HCT116 (cell line): Measurements from ENCODE around the gene INTS3. TPM values are rescaled to one million over a fixed set of nuclear protein-coding genes. Genes with fewer than 3 reads are reported as not detected.

Experiments
- ATAC-seq: fragments of 200-7000 bp; cut with Tn5 transposase; 2 replicates; pipeline ENCODE4 v1.9.1; 2020; ENCODE audit warnings: mild to moderate bottlenecking, moderate library complexity
- BruUV-seq: library from RNA; stranded (reverse); fragments of 400-500 nt; replicated peaks from 2 replicates; lab custom pipeline; 2021; lab: Mats Ljungman, UMichigan
- CTCF ChIA-PET: fragments of 300-600 bp; sonication (Branson Sonifier 250); formaldehyde crosslinking; loops from one replicate; lab custom pipeline; 2021; ENCODE audit warnings: antibody characterized with exemption; lab: Charles Lee
- POLR2A ChIA-PET: fragments of 300-600, 350-600 bp; sonication (Branson Sonifier 250); formaldehyde crosslinking; loops from one replicate; lab custom pipeline; 2021; ENCODE audit warnings: antibody characterized with exemption; lab: Charles Lee
- RAD21 ChIA-PET, 2 experiments: fragments of 300-600 bp; sonication (Branson Sonifier 250); formaldehyde crosslinking; loops; one replicate each; lab custom pipeline; 2023; ENCODE audit warnings: low total read pairs in 2 of 2; ENCODE audit not compliant: uncharacterized antibody in 2 of 2, unreplicated experiment in 2 of 2, low non-redundant PET in 1 of 2; lab: Charles Lee
- DNase-seq: peaks from one replicate; pipeline ENCODE4 v3.0.0-alpha.2; 2010; ENCODE audit warnings: low read depth, low spot score
- H2AFZ ChIP-seq: fragments of 200-600 bp; shearing (Covaris generic), sonication (generic); 2 replicates; pipeline ENCODE4 v1.6.1; 2017; ENCODE audit warnings: low read depth, mixed run types, mixed read lengths, antibody characterized with exemption, low read length; ENCODE audit not compliant: poor library complexity, severe bottlenecking
- H3K27ac ChIP-seq: 2 replicates; pipeline ENCODE4 v1.5.1; 2012; ENCODE audit warnings: low read depth, low read length
- H3K27me3 ChIP-seq: fragments of 200-600 bp; sonication (generic); 2 replicates; pipeline ENCODE4 v1.6.1; 2016; ENCODE audit warnings: mixed run types, low read length, mixed read lengths; ENCODE audit not compliant: insufficient read depth
- H3K36me3 ChIP-seq, 2 experiments: fragments of 200-500 bp in 1 of 2; fragments of 200-600 bp in 1 of 2; sonication (Bioruptor generic) in 1 of 2; sonication (generic) in 1 of 2; 2 replicates each; pipeline versions ENCODE4 v1.5.1 to v1.6.1; 2014 to 2016; ENCODE audit warnings: low read length in 2 of 2, inconsistent platforms in 1 of 2, mixed read lengths in 1 of 2, mixed run types in 1 of 2; ENCODE audit not compliant: insufficient read depth in 2 of 2, control insufficient read depth in 1 of 2
- H3K4me1 ChIP-seq, 2 experiments: fragments of 200-600 bp in 1 of 2; sonication (generic) in 1 of 2; 2 replicates each; pipeline versions ENCODE4 v1.5.1 to v1.6.1; 2012 to 2017; ENCODE audit warnings: low read length in 2 of 2, inconsistent platforms in 1 of 2, mild to moderate bottlenecking in 1 of 2, mixed read lengths in 1 of 2, mixed run types in 1 of 2, moderate library complexity in 1 of 2; ENCODE audit not compliant: insufficient read depth in 2 of 2, control insufficient read depth in 1 of 2
- H3K4me2 ChIP-seq: fragments of 200-600 bp; sonication (generic); 2 replicates; pipeline ENCODE4 v1.6.1; 2017; ENCODE audit warnings: mixed run types, low read length, mixed read lengths
- H3K4me3 ChIP-seq, 2 experiments: fragments of 200-600 bp in 1 of 2; sonication (generic) in 1 of 2; replicated peaks in 1 of 2; 2 replicates each; pipeline ENCODE4 v1.5.1; 2011 to 2016; ENCODE audit warnings: low read length in 2 of 2, control low read depth in 1 of 2, low read depth in 1 of 2, mild to moderate bottlenecking in 1 of 2, mixed read lengths in 1 of 2, mixed run types in 1 of 2
- H3K79me2 ChIP-seq: fragments of 200-600 bp; sonication (generic); 2 replicates; pipeline ENCODE4 v1.6.1; 2017; ENCODE audit warnings: mild to moderate bottlenecking, mixed run types, low read length, moderate library complexity, mixed read lengths; ENCODE audit not compliant: insufficient read depth
- H3K9ac ChIP-seq: fragments of 200-600 bp; sonication (generic); 2 replicates; pipeline ENCODE4 v1.6.1; 2016; ENCODE audit warnings: low read length, mixed read lengths
- H3K9me2 ChIP-seq: fragments of 200-600 bp; sonication (generic), shearing (Covaris generic); 2 replicates; pipeline ENCODE4 v1.6.1; 2017; ENCODE audit warnings: mixed run types, mild to moderate bottlenecking, moderate library complexity; ENCODE audit not compliant: insufficient read depth
- H3K9me3 ChIP-seq, 2 experiments: fragments of 200-500 bp in 1 of 2; fragments of 200-600 bp in 1 of 2; sonication (Bioruptor generic) in 1 of 2; sonication (generic) in 1 of 2; 2 replicates each; pipeline ENCODE4 v1.6.1; 2014 to 2017; ENCODE audit warnings: low read length in 2 of 2, mixed read lengths in 2 of 2, inconsistent platforms in 1 of 2, low read depth in 1 of 2, mild to moderate bottlenecking in 1 of 2, mixed run types in 1 of 2, moderate library complexity in 1 of 2; ENCODE audit not compliant: control insufficient read depth in 1 of 2, insufficient read depth in 1 of 2
- H4K20me1 ChIP-seq: fragments of 200-600 bp; sonication (generic), shearing (Covaris generic); 2 replicates; pipeline ENCODE4 v1.6.1; 2017; ENCODE audit warnings: mixed run types, mild to moderate bottlenecking, moderate library complexity; ENCODE audit not compliant: insufficient read depth
- CBX3 ChIP-seq: IDR thresholded peaks from 2 replicates; pipeline ENCODE4 v1.6.1; 2012; ENCODE audit warnings: low read depth
- EGR1 ChIP-seq: IDR thresholded peaks from 2 replicates; pipeline ENCODE4 v1.6.1; 2012; ENCODE audit warnings: low read depth
- EZH2 ChIP-seq: fragments of 200-600 bp; sonication (generic); IDR thresholded peaks from 2 replicates; pipeline ENCODE4 v1.6.1; 2017; ENCODE audit warnings: antibody characterized with exemption, mixed run types
- JUND ChIP-seq: IDR thresholded peaks from 2 replicates; pipeline ENCODE4 v1.6.1; 2012
- MAX ChIP-seq: IDR thresholded peaks from 2 replicates; pipeline ENCODE4 v1.6.1; 2012
- POLR2A ChIP-seq: IDR thresholded peaks from 2 replicates; pipeline ENCODE4 v1.7.0; 2011; ENCODE audit warnings: borderline replicate concordance; ENCODE audit not compliant: insufficient read depth, insufficient read length; ENCODE audit errors: extremely low read depth
- POLR2AphosphoS5 ChIP-seq: IDR thresholded peaks from 2 replicates; pipeline ENCODE4 v1.6.1; 2011; ENCODE audit warnings: mild to moderate bottlenecking, low read depth, low read length, moderate library complexity
- RAD21 ChIP-seq: IDR thresholded peaks from 2 replicates; pipeline ENCODE4 v1.6.1; 2012; ENCODE audit warnings: low read depth, mild to moderate bottlenecking
- SIN3A ChIP-seq: IDR thresholded peaks from 2 replicates; pipeline ENCODE4 v1.6.1; 2012; ENCODE audit warnings: low read depth
- SP1 ChIP-seq: IDR thresholded peaks from 2 replicates; pipeline ENCODE4 v1.6.1; 2012; ENCODE audit warnings: low read depth
- SRF ChIP-seq: IDR thresholded peaks from 2 replicates; pipeline ENCODE4 v1.6.1; 2012; ENCODE audit warnings: low read depth
- TCF7L2 ChIP-seq: IDR thresholded peaks from 2 replicates; pipeline ENCODE4 v1.7.0; 2011; ENCODE audit warnings: borderline replicate concordance, inconsistent platforms; ENCODE audit not compliant: insufficient read depth, insufficient read length; ENCODE audit errors: extremely low read depth
- YY1 ChIP-seq: IDR thresholded peaks from 2 replicates; pipeline ENCODE4 v1.6.1; 2011; ENCODE audit warnings: low read length, low read depth, moderate library complexity, mild to moderate bottlenecking; ENCODE audit not compliant: insufficient replicate concordance; ENCODE audit errors: extremely low read depth
- ZFX ChIP-seq: fragments of 450-650 bp; IDR thresholded peaks from 2 replicates; pipeline ENCODE4 v1.6.1; 2017
- ZNF274 ChIP-seq: fragments of 200-500 bp; sonication (Bioruptor generic); IDR thresholded peaks from 2 replicates; pipeline ENCODE4 v1.6.1; 2014; ENCODE audit warnings: mild to moderate bottlenecking, low read depth, low read length, inconsistent platforms
- intact Hi-C: fragments of 100-400 bp; cut with micrococcal nuclease; formaldehyde crosslinking; loops from 2 replicates; pipeline ENCODE4 v1.10.0; 2022
- total RNA-seq: library from RNA; stranded (reverse); gene quantifications from one replicate; pipeline ENCODE4 v1.2.1, GENCODE V29; 2021; ENCODE audit not compliant: unreplicated experiment
- TF ChIP-seq, protein P1 (sequence below): IDR thresholded peaks from 2 replicates; pipeline ENCODE4 v1.6.1; 2011; ENCODE audit warnings: mild to moderate bottlenecking, low read length, moderate library complexity; ENCODE audit not compliant: insufficient replicate concordance; ENCODE audit errors: extremely low read depth
- TF ChIP-seq, protein P2 (sequence below), 3 experiments: fragments of 200-600 bp in 1 of 3; sonication (generic) in 1 of 3; IDR thresholded peaks in 2 of 3; conservative IDR thresholded peaks in 1 of 3; 2 replicates each; pipeline ENCODE4 v1.5.1; 2012 to 2017; ENCODE audit warnings: low read depth in 2 of 3, low read length in 2 of 3, antibody characterized with exemption in 1 of 3, borderline replicate concordance in 1 of 3, control low read depth in 1 of 3, mild to moderate bottlenecking in 1 of 3, mixed read lengths in 1 of 3, mixed run types in 1 of 3, moderate library complexity in 1 of 3; ENCODE audit not compliant: insufficient read depth in 1 of 3
- TF ChIP-seq, protein P3 (sequence below): IDR thresholded peaks from 2 replicates; pipeline ENCODE4 v1.6.1; 2012; ENCODE audit warnings: low read depth
- TF ChIP-seq, protein P4 (sequence below): IDR thresholded peaks from 2 replicates; pipeline ENCODE4 v1.6.1; 2012

Gene INTS3
- total RNA-seq, 1 experiment from 2014 or later: 47.6 TPM

- TF ChIP-seq, protein P1, sequence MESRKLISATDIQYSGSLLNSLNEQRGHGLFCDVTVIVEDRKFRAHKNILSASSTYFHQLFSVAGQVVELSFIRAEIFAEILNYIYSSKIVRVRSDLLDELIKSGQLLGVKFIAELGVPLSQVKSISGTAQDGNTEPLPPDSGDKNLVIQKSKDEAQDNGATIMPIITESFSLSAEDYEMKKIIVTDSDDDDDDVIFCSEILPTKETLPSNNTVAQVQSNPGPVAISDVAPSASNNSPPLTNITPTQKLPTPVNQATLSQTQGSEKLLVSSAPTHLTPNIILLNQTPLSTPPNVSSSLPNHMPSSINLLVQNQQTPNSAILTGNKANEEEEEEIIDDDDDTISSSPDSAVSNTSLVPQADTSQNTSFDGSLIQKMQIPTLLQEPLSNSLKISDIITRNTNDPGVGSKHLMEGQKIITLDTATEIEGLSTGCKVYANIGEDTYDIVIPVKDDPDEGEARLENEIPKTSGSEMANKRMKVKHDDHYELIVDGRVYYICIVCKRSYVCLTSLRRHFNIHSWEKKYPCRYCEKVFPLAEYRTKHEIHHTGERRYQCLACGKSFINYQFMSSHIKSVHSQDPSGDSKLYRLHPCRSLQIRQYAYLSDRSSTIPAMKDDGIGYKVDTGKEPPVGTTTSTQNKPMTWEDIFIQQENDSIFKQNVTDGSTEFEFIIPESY: no peak
- TF ChIP-seq, all 23 proteins: peak for 0
Observed at GRCh38 chr1:153680120-153680403, 47.8 kb upstream of the INTS3 start (continued).

GRCh38 chr1:153682730-153683129, 45.1 kb upstream of the INTS3 start:
- no peak overlapping the region for H3K9ac ChIP-seq
- no TSS peak for BruUV-seq
- CTCF ChIA-PET: no interaction called here
- no peak for ATAC-seq
- no peak overlapping the region for H2AFZ ChIP-seq
- H3K9me3 ChIP-seq: no peaks in the 10 kb centered on the region
- no peaks in the 10 kb centered on the region for H3K36me3 ChIP-seq
- no peaks in the 10 kb centered on the region; the same call in 1 of the 2 replicates for H3K27me3 ChIP-seq
- DNase-seq: no peak
- no peak overlapping the region for H3K4me2 ChIP-seq
- H3K79me2 ChIP-seq: no peaks in the 10 kb centered on the region
- H3K4me3 ChIP-seq: no peak overlapping the region
- RAD21 ChIA-PET: no interaction called here
- H3K4me1 ChIP-seq: peaks cover 0 to 5% of the 10 kb centered on the region in 2 experiments; a peak in 1 of 4 replicates
- intact Hi-C loops: no loop called here
- POLR2A ChIA-PET: no interaction called here
- TF ChIP-seq EGR1 (no peak), SP1 (no peak), JUND (no peak), MAX (no peak), EZH2 (no peak), TCF7L2 (no peak), RAD21 (no peak), POLR2AphosphoS5 (no peak), POLR2A (no peak), YY1 (no peak), SRF (no peak), SIN3A (no peak), CBX3 (no peak), ZFX (no peak), ZNF274 (no peak)
- TF ChIP-seq, protein P2, sequence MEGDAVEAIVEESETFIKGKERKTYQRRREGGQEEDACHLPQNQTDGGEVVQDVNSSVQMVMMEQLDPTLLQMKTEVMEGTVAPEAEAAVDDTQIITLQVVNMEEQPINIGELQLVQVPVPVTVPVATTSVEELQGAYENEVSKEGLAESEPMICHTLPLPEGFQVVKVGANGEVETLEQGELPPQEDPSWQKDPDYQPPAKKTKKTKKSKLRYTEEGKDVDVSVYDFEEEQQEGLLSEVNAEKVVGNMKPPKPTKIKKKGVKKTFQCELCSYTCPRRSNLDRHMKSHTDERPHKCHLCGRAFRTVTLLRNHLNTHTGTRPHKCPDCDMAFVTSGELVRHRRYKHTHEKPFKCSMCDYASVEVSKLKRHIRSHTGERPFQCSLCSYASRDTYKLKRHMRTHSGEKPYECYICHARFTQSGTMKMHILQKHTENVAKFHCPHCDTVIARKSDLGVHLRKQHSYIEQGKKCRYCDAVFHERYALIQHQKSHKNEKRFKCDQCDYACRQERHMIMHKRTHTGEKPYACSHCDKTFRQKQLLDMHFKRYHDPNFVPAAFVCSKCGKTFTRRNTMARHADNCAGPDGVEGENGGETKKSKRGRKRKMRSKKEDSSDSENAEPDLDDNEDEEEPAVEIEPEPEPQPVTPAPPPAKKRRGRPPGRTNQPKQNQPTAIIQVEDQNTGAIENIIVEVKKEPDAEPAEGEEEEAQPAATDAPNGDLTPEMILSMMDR (IDR thresholded peaks at IDR 0.05 in 2 of 3, conservative IDR thresholded peaks at IDR 0.05 in 1 of 3; ENCODE audit: borderline replicate concordance in 1 of 3, insufficient read depth in 1 of 3, low read depth in 2 of 3, low read length in 2 of 3): no peak
- TF ChIP-seq, protein P3, sequence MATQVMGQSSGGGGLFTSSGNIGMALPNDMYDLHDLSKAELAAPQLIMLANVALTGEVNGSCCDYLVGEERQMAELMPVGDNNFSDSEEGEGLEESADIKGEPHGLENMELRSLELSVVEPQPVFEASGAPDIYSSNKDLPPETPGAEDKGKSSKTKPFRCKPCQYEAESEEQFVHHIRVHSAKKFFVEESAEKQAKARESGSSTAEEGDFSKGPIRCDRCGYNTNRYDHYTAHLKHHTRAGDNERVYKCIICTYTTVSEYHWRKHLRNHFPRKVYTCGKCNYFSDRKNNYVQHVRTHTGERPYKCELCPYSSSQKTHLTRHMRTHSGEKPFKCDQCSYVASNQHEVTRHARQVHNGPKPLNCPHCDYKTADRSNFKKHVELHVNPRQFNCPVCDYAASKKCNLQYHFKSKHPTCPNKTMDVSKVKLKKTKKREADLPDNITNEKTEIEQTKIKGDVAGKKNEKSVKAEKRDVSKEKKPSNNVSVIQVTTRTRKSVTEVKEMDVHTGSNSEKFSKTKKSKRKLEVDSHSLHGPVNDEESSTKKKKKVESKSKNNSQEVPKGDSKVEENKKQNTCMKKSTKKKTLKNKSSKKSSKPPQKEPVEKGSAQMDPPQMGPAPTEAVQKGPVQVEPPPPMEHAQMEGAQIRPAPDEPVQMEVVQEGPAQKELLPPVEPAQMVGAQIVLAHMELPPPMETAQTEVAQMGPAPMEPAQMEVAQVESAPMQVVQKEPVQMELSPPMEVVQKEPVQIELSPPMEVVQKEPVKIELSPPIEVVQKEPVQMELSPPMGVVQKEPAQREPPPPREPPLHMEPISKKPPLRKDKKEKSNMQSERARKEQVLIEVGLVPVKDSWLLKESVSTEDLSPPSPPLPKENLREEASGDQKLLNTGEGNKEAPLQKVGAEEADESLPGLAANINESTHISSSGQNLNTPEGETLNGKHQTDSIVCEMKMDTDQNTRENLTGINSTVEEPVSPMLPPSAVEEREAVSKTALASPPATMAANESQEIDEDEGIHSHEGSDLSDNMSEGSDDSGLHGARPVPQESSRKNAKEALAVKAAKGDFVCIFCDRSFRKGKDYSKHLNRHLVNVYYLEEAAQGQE: no peak
- TF ChIP-seq, protein P4, sequence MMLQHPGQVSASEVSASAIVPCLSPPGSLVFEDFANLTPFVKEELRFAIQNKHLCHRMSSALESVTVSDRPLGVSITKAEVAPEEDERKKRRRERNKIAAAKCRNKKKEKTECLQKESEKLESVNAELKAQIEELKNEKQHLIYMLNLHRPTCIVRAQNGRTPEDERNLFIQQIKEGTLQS: no peak
- no peak overlapping the region for H3K27ac ChIP-seq
- H4K20me1 ChIP-seq: no peaks in the 10 kb centered on the region
- no peaks in the 10 kb centered on the region for H3K9me2 ChIP-seq
